ENCODE results near the gene MYLK4.

The MYLK4 gene

GRCh38 chr6:2641044-2641725, 109.5 kb downstream of the MYLK4 start:
- TF ChIP-seq CTCF (IDR thresholded peaks at IDR 0.05; ENCODE audit: low read depth, low read length): no peak
- H3K4me3 ChIP-seq (ENCODE audit: low read depth, low read length): no peak overlapping the region

- no peak for TF ChIP-seq CTCF (IDR thresholded peaks at IDR 0.05; ENCODE audit: low read depth, low read length)
- no peak overlapping the region for H3K4me3 ChIP-seq (ENCODE audit: low read depth, low read length)
These were observed 110.2 kb downstream of the MYLK4 start for GRCh38 chr6:2640551-2640950.

GRCh38 chr6:2639896-2640295, 110.8 kb downstream of the MYLK4 start:
- H3K4me3 ChIP-seq (ENCODE audit: low read depth, low read length): no peak overlapping the region
- TF ChIP-seq CTCF (IDR thresholded peaks at IDR 0.05; ENCODE audit: low read depth, low read length): no peak

- TF ChIP-seq CTCF (IDR thresholded peaks at IDR 0.05; ENCODE audit: low read depth, low read length): no peak
- no peak overlapping the region for H3K4me3 ChIP-seq (ENCODE audit: low read depth, low read length)
These were observed 111.6 kb downstream of the MYLK4 start for GRCh38 chr6:2639167-2639566.

- H3K4me3 ChIP-seq (ENCODE audit: low read depth, low read length): no peak overlapping the region
- no peak for TF ChIP-seq CTCF (IDR thresholded peaks at IDR 0.05; ENCODE audit: low read depth, low read length)
These were observed 114.0 kb downstream of the MYLK4 start for GRCh38 chr6:2636672-2637071.

- no peak overlapping the region for H3K4me3 ChIP-seq (ENCODE audit: low read depth, low read length)
- no peak for TF ChIP-seq CTCF (IDR thresholded peaks at IDR 0.05; ENCODE audit: low read depth, low read length)
These were observed 114.8 kb downstream of the MYLK4 start for GRCh38 chr6:2635911-2636310.

- TF ChIP-seq CTCF (IDR thresholded peaks at IDR 0.05; ENCODE audit: low read depth, low read length): peak; percentile 93
- peak overlapping the region; percentile 40 for H3K4me3 ChIP-seq (ENCODE audit: low read depth, low read length)
These were observed 116.4 kb downstream of the MYLK4 start for GRCh38 chr6:2634139-2634964.

Measured in WI38 (cell line).